Peyer's patch (tissue), 4 donors: Measurements from ENCODE around the gene GNG2. TPM values are rescaled to one million over a fixed set of nuclear protein-coding genes. Genes with fewer than 3 reads are reported as not detected.

Experiments
- DNase-seq, 3 donors: peaks; one replicate each; pipeline ENCODE4 v3.0.0-alpha.2; 2017 to 2019
- H3K27ac ChIP-seq, 4 donors: fragments of 200-600 bp; sonication (generic); one replicate each; pipeline ENCODE4 v1.5.1; 2016 to 2019
- H3K27me3 ChIP-seq, 2 donors: fragments of 200-600 bp; sonication (generic); one replicate each; pipeline ENCODE4 v1.5.1; 2019
- H3K36me3 ChIP-seq, 3 donors: fragments of 200-600 bp; sonication (generic); one replicate each; pipeline ENCODE4 v1.5.1; 2016 to 2019
- H3K4me1 ChIP-seq, 4 donors: fragments of 200-600 bp; sonication (generic); one replicate each; pipeline ENCODE4 v1.5.1; 2016 to 2019
- H3K4me3 ChIP-seq, 4 donors: fragments of 200-600 bp; sonication (generic); 1 replicate in 3 of 4; 2 replicates in 1 of 4; pipeline ENCODE4 v1.5.1; 2016 to 2019; ENCODE audit warnings: mild to moderate bottlenecking in 1 of 4
- H3K9me3 ChIP-seq, 4 donors: fragments of 200-600 bp; sonication (generic); one replicate each; pipeline ENCODE4 v1.5.1; 2016 to 2019; ENCODE audit warnings: mild to moderate bottlenecking in 1 of 4
- CTCF ChIP-seq, 6 experiments: fragments of 450-650 bp in 4 of 6; fragments of 200-600 bp in 2 of 6; sonication (generic) in 1 of 6; IDR thresholded peaks; one replicate each; pipeline ENCODE4 v1.5.1; 2017 to 2019; ENCODE audit warnings: antibody characterized with exemption in 6 of 6, mild to moderate bottlenecking in 3 of 6, moderate library complexity in 1 of 6
- POLR2A ChIP-seq, 2 donors: fragments of 450-650 bp; IDR thresholded peaks; one replicate each; pipeline ENCODE4 v1.5.1; 2017; ENCODE audit warnings: antibody characterized with exemption in 2 of 2, mild to moderate bottlenecking in 2 of 2, moderate library complexity in 2 of 2
- total RNA-seq, 4 donors: library from RNA; depleted of rRNA; stranded (reverse); fragments of >200 nt; gene quantifications; one replicate each; pipeline ENCODE4 v1.1.0, GENCODE V29; 2016

Gene GNG2
- total RNA-seq, 4 donors from 2014 or later, result 6.0 to 44.6 (median 9.7) TPM

GRCh38 chr14:51921026-51921425 lies 60.6 kb downstream of the GNG2 start:
- TF ChIP-seq POLR2A (IDR thresholded peaks at IDR 0.05), result no peak
- no peak for TF ChIP-seq CTCF (IDR thresholded peaks at IDR 0.05)
- no peaks in the 10 kb centered on the region for H3K36me3 ChIP-seq

GRCh38 chr14:51922624-51923023 lies 62.2 kb downstream of the GNG2 start:
- DNase-seq, result no peak
- Histone ChIP-seq H3K4me3 (no peak overlapping the region), H3K4me1 (no peaks in the 10 kb centered on the region), H3K27me3 (no peaks in the 10 kb centered on the region), H3K9me3 (no peaks in the 10 kb centered on the region), H3K27ac (peak overlapping the region in 2 of 4 donors; percentile 23 to 27), H3K36me3 (no peaks in the 10 kb centered on the region)
- TF ChIP-seq POLR2A (IDR thresholded peaks at IDR 0.05) (no peak), CTCF (IDR thresholded peaks at IDR 0.05) (no peak)

More at GRCh38 chr14:51921026-51921425, 60.6 kb downstream of the GNG2 start:
- no peaks in the 10 kb centered on the region for H3K27me3 ChIP-seq
- no peak for DNase-seq
- H3K4me3 ChIP-seq, result no peak overlapping the region
- no peaks in the 10 kb centered on the region for H3K4me1 ChIP-seq
- no peaks in the 10 kb centered on the region for H3K9me3 ChIP-seq
- H3K27ac ChIP-seq, result no peak overlapping the region

- TF ChIP-seq POLR2A (IDR thresholded peaks at IDR 0.05) (no peak), CTCF (IDR thresholded peaks at IDR 0.05) (no peak)
Observed at GRCh38 chr14:51924600-51924999, 64.2 kb downstream of the GNG2 start.

GRCh38 chr14:51925980-51926379 lies 65.6 kb downstream of the GNG2 start:
- no peak for TF ChIP-seq CTCF (IDR thresholded peaks at IDR 0.05)
- no peak for TF ChIP-seq POLR2A (IDR thresholded peaks at IDR 0.05)
- Histone ChIP-seq H3K4me3 (no peak overlapping the region), H3K27ac (no peak overlapping the region), H3K9me3 (no peaks in the 10 kb centered on the region), H3K36me3 (no peaks in the 10 kb centered on the region), H3K4me1 (peaks cover 0 to 5% (median 0%) of the 10 kb centered on the region in 4 donors), H3K27me3 (no peaks in the 10 kb centered on the region)
- no peak for DNase-seq

More at GRCh38 chr14:51924600-51924999, 64.2 kb downstream of the GNG2 start:
- H3K4me1 ChIP-seq, result no peaks in the 10 kb centered on the region
- no peaks in the 10 kb centered on the region for H3K9me3 ChIP-seq
- no peak overlapping the region for H3K27ac ChIP-seq
- H3K4me3 ChIP-seq, result no peak overlapping the region
- H3K36me3 ChIP-seq, result no peaks in the 10 kb centered on the region
- DNase-seq, result no peak
- H3K27me3 ChIP-seq, result no peaks in the 10 kb centered on the region

- Histone ChIP-seq H3K4me1 (peaks cover 0 to 7% (median 0%) of the 10 kb centered on the region in 4 donors), H3K4me3 (no peak overlapping the region)
- TF ChIP-seq POLR2A (IDR thresholded peaks at IDR 0.05), result no peak
Observed at GRCh38 chr14:51926449-51926848, 66.0 kb downstream of the GNG2 start.

GRCh38 chr14:51928568-51928967 lies 68.2 kb downstream of the GNG2 start:
- TF ChIP-seq CTCF (IDR thresholded peaks at IDR 0.05) (no peak), POLR2A (IDR thresholded peaks at IDR 0.05) (no peak)
- no peak for DNase-seq
- no peak overlapping the region for H3K4me3 ChIP-seq

More at GRCh38 chr14:51926449-51926848, 66.0 kb downstream of the GNG2 start:
- no peak for DNase-seq
- Histone ChIP-seq H3K27ac (no peak overlapping the region), H3K9me3 (no peaks in the 10 kb centered on the region), H3K36me3 (no peaks in the 10 kb centered on the region), H3K27me3 (no peaks in the 10 kb centered on the region)

More at GRCh38 chr14:51928568-51928967, 68.2 kb downstream of the GNG2 start:
- no peaks in the 10 kb centered on the region for H3K9me3 ChIP-seq
- H3K27ac ChIP-seq, result no peak overlapping the region
- H3K36me3 ChIP-seq, result no peaks in the 10 kb centered on the region
- peaks cover 0 to 7% (median 0%) of the 10 kb centered on the region in 4 donors for H3K4me1 ChIP-seq
- no peaks in the 10 kb centered on the region for H3K27me3 ChIP-seq
